Suprapubic skin (tissue), 3 donors: Measurements from ENCODE around the gene SEMA3G.

Experiments used
- POLR2A ChIP-seq, 2 donors: fragments of 450-650 bp; IDR thresholded peaks; one replicate each; pipeline ENCODE4 v1.6.1; 2017; ENCODE audit warnings: antibody characterized with exemption in 2 of 2, mild to moderate bottlenecking in 2 of 2, moderate library complexity in 2 of 2
- TF ChIP-seq, protein P1 (sequence below), 2 donors: fragments of 200-600 bp in 1 of 2; fragments of 450-650 bp in 1 of 2; sonication (generic) in 1 of 2; IDR thresholded peaks; one replicate each; pipeline ENCODE4 v1.5.1; 2016 to 2019; ENCODE audit warnings: antibody characterized with exemption in 2 of 2, mild to moderate bottlenecking in 1 of 2, moderate library complexity in 1 of 2

DNA sequence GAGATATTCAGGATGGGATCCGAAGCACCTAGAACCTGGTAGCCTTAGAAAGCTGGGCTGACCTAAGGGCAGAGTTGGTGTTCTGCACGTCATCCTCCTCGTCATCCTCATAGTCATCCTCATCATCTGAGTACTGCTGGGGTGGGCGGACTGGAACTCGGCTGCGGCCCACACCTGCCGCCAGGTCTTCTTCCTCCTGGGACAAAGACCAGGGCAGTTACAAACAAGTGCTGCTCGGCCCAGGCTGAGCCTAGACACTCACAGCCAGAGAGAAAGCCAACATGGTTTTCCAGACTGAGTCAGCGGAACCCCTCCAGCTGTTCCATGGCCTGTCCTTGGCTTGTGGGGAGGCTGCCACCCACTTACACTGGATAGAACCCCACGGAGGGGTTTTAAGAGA, 40.5 kb downstream of the SEMA3G start:
- TF ChIP-seq, protein P1, sequence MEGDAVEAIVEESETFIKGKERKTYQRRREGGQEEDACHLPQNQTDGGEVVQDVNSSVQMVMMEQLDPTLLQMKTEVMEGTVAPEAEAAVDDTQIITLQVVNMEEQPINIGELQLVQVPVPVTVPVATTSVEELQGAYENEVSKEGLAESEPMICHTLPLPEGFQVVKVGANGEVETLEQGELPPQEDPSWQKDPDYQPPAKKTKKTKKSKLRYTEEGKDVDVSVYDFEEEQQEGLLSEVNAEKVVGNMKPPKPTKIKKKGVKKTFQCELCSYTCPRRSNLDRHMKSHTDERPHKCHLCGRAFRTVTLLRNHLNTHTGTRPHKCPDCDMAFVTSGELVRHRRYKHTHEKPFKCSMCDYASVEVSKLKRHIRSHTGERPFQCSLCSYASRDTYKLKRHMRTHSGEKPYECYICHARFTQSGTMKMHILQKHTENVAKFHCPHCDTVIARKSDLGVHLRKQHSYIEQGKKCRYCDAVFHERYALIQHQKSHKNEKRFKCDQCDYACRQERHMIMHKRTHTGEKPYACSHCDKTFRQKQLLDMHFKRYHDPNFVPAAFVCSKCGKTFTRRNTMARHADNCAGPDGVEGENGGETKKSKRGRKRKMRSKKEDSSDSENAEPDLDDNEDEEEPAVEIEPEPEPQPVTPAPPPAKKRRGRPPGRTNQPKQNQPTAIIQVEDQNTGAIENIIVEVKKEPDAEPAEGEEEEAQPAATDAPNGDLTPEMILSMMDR (IDR thresholded peaks at IDR 0.05): no peak
- no peak for TF ChIP-seq POLR2A (IDR thresholded peaks at IDR 0.05)
